ENCODE results near the gene SHMT1.
"Not testable (repeated sequence)": the region's sequence is repeated elsewhere in the genome, so short reads cannot be mapped to it uniquely, and the experiment has no call there.

SHMT1 gene

DNA sequence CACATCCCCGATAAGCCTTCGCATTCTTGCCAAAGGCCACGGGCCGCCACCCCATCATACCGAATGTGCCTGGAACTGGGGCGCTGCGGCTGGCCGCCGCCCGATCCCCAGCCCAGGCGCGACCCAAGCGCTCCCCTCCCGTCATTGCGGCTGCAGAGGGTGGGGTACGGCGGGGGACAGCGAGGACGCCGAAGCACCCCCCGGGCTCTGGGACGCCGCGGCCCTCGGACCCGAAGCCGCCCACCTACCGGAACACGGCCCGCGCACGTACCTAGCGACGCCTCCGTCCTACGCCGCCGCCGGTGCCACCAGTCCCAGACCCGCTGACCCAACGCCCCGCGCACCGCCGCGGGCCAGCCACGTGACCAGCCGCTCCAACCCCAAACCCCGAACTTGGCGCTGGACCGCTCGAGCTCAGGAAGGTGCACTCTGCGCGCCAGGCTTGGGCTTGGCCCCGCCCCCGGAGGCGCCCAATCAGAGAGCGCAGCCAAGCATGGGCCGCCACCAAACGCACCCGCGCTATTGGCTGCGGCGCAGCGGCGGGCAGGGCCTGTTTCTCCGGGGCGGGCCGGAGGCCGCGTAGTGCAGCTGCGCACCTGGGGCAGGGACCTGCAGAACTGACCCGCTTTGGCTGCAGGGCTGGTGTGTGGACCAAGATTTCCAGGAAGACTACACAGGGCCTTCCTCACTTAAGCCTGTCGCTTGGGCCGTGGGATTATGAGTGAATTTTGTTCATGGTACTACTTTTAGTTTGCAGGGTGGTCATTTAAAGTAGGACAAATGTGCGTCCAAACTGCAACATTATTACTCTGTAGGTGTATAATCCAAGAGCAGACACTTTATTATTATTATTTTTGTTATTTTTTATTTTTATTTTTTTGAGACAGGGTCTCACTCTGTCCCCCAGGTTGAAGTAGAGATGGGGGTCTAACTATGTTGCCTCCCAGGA, at the start of gene SHMT1:
SHMT1 (minus strand) TSS at position 450 of the 949 bp plus-strand sequence. CDS start 7,569 bp downstream, outside the sequence.
- no peaks in the 10 kb centered on the region for H3K27me3 Mint-ChIP-seq
- peak within 1 kb of the TSS; percentile 87 for H3K27ac Mint-ChIP-seq (ENCODE audit: low read depth)
- no peaks in the 10 kb centered on the region for H3K9me3 Mint-ChIP-seq
- ATAC-seq (replicated peaks; ENCODE audit: extremely low read depth, poor library complexity, severe bottlenecking) = peak; percentile 100
- H3K4me3 Mint-ChIP-seq = peak within 1 kb of the TSS; percentile 91
- DNase-seq (ENCODE audit: low spot score in 2 of 2) = peak; percentile 79 to 82
- peaks cover 18% of the 10 kb centered on the region for H3K4me1 Mint-ChIP-seq
- peaks cover 12% of the 10 kb centered on the region for H3K36me3 Mint-ChIP-seq (ENCODE audit: insufficient read depth)

DNA sequence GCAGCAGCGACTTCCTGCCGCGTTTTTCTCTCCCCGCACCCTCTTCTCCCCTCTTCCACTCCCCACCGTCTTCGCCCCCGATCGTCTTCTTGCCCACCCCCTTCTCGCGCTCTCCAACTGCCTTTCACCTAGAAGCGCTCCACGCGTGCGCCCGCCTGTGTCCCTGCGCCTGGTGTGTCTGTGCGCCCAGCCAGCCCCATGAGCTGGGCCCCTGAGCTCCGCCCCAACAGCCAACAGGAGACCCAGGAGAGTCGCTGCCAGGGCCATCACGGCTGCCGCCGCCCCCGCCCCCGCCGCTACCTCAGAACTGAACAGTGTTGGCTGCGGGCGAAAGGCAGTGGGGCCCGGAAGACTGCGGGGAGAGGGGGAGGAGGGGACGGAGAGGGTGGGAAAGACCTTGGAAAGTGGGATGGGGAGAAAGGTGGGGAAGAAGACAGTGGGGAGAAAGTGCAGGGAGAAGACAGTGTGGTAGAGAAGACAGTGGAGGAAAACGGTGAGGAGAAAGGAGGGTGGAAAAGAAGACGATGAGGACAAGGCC, 48.7 kb upstream of the SHMT1 start:
- H3K27ac Mint-ChIP-seq (ENCODE audit: low read depth) = peak overlapping the region; percentile 90

DNA sequence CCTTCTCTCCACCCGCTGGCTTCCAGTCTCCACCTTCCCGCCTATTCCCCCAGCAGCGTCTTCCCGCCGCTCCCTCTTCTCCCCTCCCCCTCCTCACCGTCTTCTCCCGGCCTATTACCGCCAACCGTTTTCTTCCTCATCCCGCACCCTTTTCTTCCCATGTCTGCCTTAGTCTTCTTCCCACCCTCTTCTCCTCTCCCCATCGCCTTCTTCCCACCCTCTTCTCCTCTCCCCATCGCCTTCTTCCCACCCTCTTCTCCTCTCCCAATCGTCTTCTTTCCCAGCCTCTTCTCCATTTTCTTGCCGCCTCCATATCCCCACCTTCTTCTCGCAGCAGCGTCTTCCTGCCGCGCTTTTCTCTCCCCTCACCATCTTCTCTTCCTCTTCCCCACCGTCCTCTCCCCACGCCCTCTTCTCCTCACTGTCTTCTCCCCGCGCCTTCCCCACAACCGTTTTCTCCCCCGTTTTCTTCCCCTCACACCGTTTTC, 48.1 kb upstream of the SHMT1 start:
- H3K27me3 Mint-ChIP-seq; H3K36me3 Mint-ChIP-seq (ENCODE audit: insufficient read depth); DNase-seq (ENCODE audit: low spot score in 2 of 2); H3K9me3 Mint-ChIP-seq: not testable (repeated sequence)
- H3K4me1 Mint-ChIP-seq = peaks cover 21% of the 10 kb centered on the region
- H3K4me3 Mint-ChIP-seq = peak overlapping the region; percentile 97
- ATAC-seq (replicated peaks; ENCODE audit: extremely low read depth, poor library complexity, severe bottlenecking) = peak; percentile 34
- H3K27ac Mint-ChIP-seq (ENCODE audit: low read depth) = peak overlapping the region; percentile 90

More for the DNA sequence above, 48.7 kb upstream of the SHMT1 start:
- H3K4me3 Mint-ChIP-seq = peak overlapping the region; percentile 97
- H3K9me3 Mint-ChIP-seq; H3K27me3 Mint-ChIP-seq; H3K36me3 Mint-ChIP-seq (ENCODE audit: insufficient read depth); DNase-seq (ENCODE audit: low spot score in 2 of 2): not testable (repeated sequence)
- peaks cover 21% of the 10 kb centered on the region for H3K4me1 Mint-ChIP-seq
- ATAC-seq (replicated peaks; ENCODE audit: extremely low read depth, poor library complexity, severe bottlenecking) = peak; percentile 96

DNA sequence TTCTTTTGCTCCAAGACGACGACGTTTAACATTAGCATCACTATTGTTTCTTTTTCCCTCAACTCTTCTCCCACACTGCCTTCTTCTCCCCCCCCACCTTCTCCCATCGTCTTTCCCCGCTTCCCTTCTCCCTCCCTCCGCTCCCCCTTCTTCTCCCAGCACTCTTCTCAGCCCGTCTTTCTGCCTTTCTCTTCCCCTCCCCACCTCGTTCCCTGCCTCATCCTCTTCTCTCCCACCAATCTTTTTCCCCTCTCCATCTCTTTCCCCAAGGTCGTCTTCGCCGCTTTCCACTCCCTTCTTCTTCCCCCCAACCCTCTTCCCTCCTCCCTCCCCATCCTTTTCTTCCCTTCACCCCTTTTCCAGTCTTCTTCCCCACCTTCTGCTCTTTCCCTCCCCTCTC, 47.4 kb upstream of the SHMT1 start:
- ATAC-seq (replicated peaks; ENCODE audit: extremely low read depth, poor library complexity, severe bottlenecking); H3K9me3 Mint-ChIP-seq; H3K36me3 Mint-ChIP-seq (ENCODE audit: insufficient read depth); DNase-seq (ENCODE audit: low spot score in 2 of 2); H3K27me3 Mint-ChIP-seq: not testable (repeated sequence)
- H3K4me1 Mint-ChIP-seq = peaks cover 21% of the 10 kb centered on the region
- H3K27ac Mint-ChIP-seq (ENCODE audit: low read depth) = peak overlapping the region; percentile 90
- peak overlapping the region; percentile 97 for H3K4me3 Mint-ChIP-seq

DNA sequence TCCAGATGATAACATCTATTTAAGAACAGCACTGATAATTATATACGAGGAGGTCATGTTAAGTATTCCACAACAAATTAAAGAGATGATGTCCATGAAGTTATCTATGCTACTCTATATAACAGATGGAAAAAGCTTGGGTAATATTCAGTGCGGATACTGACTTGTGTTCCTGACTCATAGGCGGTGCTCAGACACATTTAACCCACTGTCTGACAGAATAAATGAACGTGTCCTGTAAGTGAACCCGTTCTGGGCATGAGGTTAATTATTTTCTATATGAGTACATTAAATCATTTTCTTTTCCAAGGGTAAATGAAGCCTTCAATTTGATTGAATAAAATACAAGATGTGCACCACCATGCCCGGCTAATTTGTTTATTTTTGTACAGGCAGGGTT, 46.0 kb upstream of the SHMT1 start:
- H3K27ac Mint-ChIP-seq (ENCODE audit: low read depth); H3K9me3 Mint-ChIP-seq; ATAC-seq (replicated peaks; ENCODE audit: extremely low read depth, poor library complexity, severe bottlenecking); H3K4me3 Mint-ChIP-seq; H3K36me3 Mint-ChIP-seq (ENCODE audit: insufficient read depth); DNase-seq (ENCODE audit: low spot score in 2 of 2); H3K27me3 Mint-ChIP-seq: not testable (repeated sequence)
- peaks cover 21% of the 10 kb centered on the region for H3K4me1 Mint-ChIP-seq

DNA sequence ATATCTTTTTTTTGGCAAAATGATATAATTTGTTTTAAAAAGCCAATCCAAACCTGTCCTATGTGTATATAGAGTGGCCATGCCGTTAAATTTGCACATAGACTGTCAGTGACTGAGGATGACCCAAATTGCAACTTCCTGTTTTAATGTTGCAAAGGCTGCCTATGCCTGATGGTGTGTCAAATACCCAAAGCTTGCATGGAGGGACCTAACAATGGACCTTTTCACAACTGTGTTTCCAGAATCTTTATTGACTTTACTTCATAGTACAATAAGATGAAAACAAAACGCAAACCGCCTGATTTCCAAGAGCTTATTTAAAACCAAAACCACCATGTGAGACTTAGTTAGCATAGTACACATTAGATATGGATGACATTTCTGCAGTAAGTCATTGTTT, 45.6 kb upstream of the SHMT1 start:
- ATAC-seq (replicated peaks; ENCODE audit: extremely low read depth, poor library complexity, severe bottlenecking) = not testable (repeated sequence)

DNA sequence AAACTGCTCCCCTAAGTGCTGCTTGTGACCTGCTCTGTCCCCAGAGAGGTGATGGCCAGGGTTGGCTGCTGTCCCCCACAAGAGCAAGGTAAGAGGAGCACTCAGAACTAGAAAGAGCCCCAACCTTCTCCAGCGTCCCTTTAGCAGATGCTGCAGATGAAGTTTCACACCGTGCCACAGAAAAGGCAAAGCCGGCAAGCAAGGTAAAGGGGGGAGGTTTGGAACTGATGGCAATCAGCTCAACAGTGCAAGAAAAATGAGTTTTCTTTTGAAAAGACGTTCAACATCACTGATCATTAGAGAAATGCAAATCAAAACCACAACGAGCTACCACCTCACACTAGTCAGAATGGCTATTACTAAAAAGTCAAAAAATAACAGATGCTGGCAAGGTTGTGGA, 40.3 kb upstream of the SHMT1 start:
- not testable (repeated sequence) for H3K27ac Mint-ChIP-seq (ENCODE audit: low read depth); H3K27me3 Mint-ChIP-seq; H3K36me3 Mint-ChIP-seq (ENCODE audit: insufficient read depth); H3K4me3 Mint-ChIP-seq; H3K4me1 Mint-ChIP-seq; H3K9me3 Mint-ChIP-seq; ATAC-seq (replicated peaks; ENCODE audit: extremely low read depth, poor library complexity, severe bottlenecking); DNase-seq (ENCODE audit: low spot score in 2 of 2)

More for the DNA sequence above, 45.6 kb upstream of the SHMT1 start:
- not testable (repeated sequence) for H3K4me3 Mint-ChIP-seq; H3K36me3 Mint-ChIP-seq (ENCODE audit: insufficient read depth); H3K27me3 Mint-ChIP-seq; DNase-seq (ENCODE audit: low spot score in 2 of 2); H3K9me3 Mint-ChIP-seq; H3K27ac Mint-ChIP-seq (ENCODE audit: low read depth)
- H3K4me1 Mint-ChIP-seq = peaks cover 21% of the 10 kb centered on the region

DNA sequence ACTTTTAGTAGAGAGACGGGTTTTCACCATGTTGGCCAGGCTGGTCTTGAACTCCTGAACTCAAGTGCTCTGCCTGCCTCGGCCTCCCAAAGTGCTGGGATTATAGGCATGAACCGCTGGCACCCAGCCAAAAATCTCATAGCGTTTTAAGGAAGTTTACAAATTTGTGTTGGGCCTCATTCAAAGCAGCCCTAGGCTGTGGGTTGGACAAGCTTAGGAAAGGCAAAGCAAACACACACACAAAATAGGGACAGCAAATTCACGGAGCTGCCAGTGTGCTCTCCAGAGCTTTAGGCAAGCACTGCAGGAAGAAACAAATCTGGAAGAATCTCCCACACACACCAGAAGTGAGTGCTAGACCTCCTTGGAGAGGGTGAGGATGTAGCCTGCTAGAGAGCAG, 39.8 kb upstream of the SHMT1 start:
- not testable (repeated sequence) for DNase-seq (ENCODE audit: low spot score in 2 of 2); H3K9me3 Mint-ChIP-seq; H3K27me3 Mint-ChIP-seq; H3K36me3 Mint-ChIP-seq (ENCODE audit: insufficient read depth); ATAC-seq (replicated peaks; ENCODE audit: extremely low read depth, poor library complexity, severe bottlenecking); H3K4me3 Mint-ChIP-seq; H3K27ac Mint-ChIP-seq (ENCODE audit: low read depth); H3K4me1 Mint-ChIP-seq

DNA sequence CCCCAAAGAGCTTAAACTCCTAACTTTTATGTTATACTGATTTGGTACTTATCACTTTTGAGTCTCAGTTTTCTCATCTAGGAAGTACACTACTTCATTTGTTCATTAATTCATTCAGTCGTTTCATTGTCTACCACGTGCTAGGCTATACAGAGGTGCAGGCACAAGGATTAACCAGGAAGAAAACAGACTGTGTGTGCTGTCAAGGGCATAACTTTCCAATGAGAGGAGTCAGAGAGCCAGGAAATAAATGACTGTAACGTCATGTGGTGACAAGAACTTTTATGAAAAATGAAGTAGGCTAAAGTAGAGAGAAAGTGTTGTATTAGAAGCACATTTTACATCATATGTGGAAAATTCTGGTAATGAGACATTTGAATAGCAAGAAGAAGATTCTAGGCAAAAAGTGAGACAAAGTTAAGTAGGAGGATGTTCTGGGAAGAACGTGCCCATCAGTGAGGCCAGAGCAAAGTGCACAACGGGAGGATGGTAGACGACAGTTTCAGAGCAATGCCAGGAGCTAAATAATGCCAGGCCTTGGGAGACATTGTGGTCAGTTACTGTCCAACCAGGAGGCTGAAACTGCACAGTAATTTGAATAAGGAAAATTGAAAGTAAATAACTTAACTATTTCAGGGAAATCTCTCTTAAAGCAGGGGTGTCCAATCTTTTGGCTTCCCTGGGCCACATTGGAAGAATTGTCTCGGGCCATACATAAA, 38.7 kb upstream of the SHMT1 start:
- not testable (repeated sequence) for H3K9me3 Mint-ChIP-seq; H3K27me3 Mint-ChIP-seq; ATAC-seq (replicated peaks; ENCODE audit: extremely low read depth, poor library complexity, severe bottlenecking)

DNA sequence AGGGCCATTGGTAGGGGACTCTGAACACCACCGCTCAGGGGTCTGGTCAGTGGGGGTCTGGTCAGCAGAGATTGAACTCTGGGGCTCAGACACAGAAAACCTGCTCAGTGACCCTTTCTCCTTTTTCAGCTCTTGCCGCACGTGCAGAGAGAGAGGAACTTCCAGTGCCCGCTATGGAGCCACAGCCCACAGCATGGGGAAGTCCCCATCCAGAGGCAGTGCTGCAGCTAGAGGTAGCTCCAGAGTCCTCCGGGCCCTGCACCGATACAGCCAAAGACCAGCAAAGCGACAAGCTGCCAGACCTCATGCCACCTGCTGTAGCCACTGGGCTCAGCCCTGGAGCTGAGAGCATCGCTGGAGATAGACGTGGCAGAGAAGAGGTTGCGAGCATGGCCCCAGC, 25.4 kb upstream of the SHMT1 start:
- not testable (repeated sequence) for H3K27ac Mint-ChIP-seq (ENCODE audit: low read depth); H3K36me3 Mint-ChIP-seq (ENCODE audit: insufficient read depth); H3K9me3 Mint-ChIP-seq; H3K27me3 Mint-ChIP-seq; H3K4me3 Mint-ChIP-seq; H3K4me1 Mint-ChIP-seq; DNase-seq (ENCODE audit: low spot score in 2 of 2)
- peak; percentile 73 for ATAC-seq (replicated peaks; ENCODE audit: extremely low read depth, poor library complexity, severe bottlenecking)

More for the DNA sequence above, 38.7 kb upstream of the SHMT1 start:
- not testable (repeated sequence) for H3K4me3 Mint-ChIP-seq; H3K27ac Mint-ChIP-seq (ENCODE audit: low read depth); DNase-seq (ENCODE audit: low spot score in 2 of 2); H3K4me1 Mint-ChIP-seq; H3K36me3 Mint-ChIP-seq (ENCODE audit: insufficient read depth)

DNA sequence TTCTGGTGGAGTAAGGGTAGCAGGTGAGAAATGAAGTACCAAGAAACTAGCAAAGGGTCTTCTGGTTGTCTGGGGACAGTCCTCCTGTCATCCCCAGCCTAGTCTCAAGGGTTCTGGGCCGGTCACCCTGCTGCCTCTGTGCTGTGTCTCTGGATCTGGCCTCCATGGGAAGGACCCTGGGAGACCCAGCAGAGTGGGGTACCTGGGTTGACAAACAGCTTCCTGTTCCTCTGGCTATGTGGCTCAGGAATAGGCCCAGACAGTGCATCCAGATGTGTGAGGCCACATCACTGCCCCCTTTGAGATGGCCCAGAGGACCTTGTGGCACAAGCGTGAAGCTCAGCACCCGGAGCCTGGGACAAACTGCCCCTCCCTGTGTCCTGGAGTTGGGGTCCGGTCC, 24.9 kb upstream of the SHMT1 start:
- H3K9me3 Mint-ChIP-seq; H3K27ac Mint-ChIP-seq (ENCODE audit: low read depth); ATAC-seq (replicated peaks; ENCODE audit: extremely low read depth, poor library complexity, severe bottlenecking); DNase-seq (ENCODE audit: low spot score in 2 of 2); H3K4me1 Mint-ChIP-seq; H3K27me3 Mint-ChIP-seq; H3K36me3 Mint-ChIP-seq (ENCODE audit: insufficient read depth); H3K4me3 Mint-ChIP-seq: not testable (repeated sequence)

DNA sequence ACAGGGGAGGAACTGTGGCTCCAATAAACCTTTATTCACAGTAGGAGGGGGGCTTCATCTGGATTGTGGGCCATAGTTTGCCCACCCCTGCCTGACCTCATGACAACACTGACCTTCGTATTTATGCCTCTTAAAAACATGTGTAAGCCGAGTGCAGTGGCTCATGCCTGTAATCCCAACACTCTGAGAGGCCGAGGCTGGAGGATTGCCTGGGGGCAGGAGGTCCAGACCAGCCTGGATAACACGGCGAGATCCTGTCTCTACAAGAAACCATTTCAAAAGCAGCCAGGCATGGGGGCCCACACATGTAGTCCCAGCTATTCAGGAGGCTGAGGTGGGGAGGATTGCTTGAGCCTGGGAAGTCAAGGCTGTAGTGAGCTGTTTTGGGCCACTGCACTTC, 24.2 kb upstream of the SHMT1 start:
- not testable (repeated sequence) for H3K4me1 Mint-ChIP-seq; H3K27ac Mint-ChIP-seq (ENCODE audit: low read depth); DNase-seq (ENCODE audit: low spot score in 2 of 2); ATAC-seq (replicated peaks; ENCODE audit: extremely low read depth, poor library complexity, severe bottlenecking); H3K27me3 Mint-ChIP-seq; H3K4me3 Mint-ChIP-seq; H3K36me3 Mint-ChIP-seq (ENCODE audit: insufficient read depth); H3K9me3 Mint-ChIP-seq
